ENCODE results near the gene CBX2.

CBX2 gene

DNA sequence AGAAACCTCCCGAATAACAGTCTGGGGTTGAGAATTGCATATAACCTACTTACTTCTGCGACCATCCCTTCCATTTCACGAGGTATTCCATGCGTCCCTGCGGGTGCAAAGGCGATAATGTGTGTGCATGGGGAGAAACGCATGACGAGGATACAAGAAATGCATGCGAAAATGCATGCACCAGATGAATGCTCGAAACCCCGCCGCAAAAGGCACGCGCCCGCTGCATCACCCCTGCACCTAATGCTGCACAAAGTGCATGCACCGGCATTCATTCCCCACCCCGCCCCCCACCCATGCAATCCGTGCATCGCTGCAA is 18.5 kb downstream of the CBX2 start:
- intact Hi-C loops (cut with DNase I): loop anchor here (2.0 kb wide), 1 partner anchor 18 kb away; the partner anchor contains the start of gene CBX2
- peak in 1 of 10 donors; percentile 30 for DNase-seq

DNA sequence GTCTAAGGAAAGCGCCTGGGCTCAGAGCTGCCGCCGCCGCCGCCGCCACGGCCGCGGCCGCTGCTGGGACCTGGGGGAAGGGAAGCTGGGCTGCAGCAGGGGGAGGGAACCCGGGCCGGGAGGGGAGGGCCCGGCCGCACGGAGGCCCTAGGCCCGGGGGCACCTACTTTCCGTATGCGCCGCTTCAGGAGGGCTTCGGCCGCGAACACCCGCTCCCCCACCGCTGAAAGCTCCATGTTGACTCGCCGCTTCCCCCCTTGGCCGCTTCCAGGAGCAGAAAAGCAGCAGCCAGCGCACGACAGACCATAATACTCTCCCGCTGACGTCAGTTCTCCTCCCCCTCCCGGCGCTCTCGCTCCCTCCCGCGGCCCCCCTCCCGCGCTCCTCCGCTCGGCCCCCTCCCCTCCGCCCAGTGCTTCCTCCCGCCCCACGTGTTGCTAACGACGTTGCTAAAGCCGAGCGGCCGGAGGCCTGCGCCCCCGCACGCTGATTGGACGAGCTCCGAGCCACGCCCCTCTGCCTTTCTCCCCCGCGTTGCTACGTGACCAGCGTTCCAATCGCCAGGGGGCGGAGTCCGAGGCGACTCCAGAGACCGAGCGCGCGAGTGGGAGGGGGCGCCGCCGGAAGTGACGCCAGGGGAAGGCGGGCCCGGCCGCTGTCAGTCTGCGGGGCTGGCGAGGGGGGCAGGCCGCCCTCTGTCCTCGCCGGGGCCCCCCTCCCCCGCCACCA is 19.0 kb downstream of the CBX2 start, which contains the start of gene CBX8:
Gene CBX8, minus strand, starts transcription at position 315 of the 729 bp plus-strand sequence. Its CDS starts 79 bp downstream, at position 236.
- intact Hi-C loops (cut with DNase I): loop anchor here (1.0 to 2.0 kb wide), 2 partner anchors 18 to 42 kb away; partner anchors contain the start of genes CBX2 and CBX4
- peak; percentile 98 to 100 (median 100) for DNase-seq

- peak in 1 of 10 donors; percentile 84 for DNase-seq
- intact Hi-C loops (cut with DNase I): loop anchor here (1.0 to 2.0 kb wide), 2 partner anchors 19 to 42 kb away; partner anchors contain the start of genes CBX2 and CBX4
Observed at GRCh38 chr17:79797492-79798298, 19.7 kb downstream of the CBX2 start.

DNA sequence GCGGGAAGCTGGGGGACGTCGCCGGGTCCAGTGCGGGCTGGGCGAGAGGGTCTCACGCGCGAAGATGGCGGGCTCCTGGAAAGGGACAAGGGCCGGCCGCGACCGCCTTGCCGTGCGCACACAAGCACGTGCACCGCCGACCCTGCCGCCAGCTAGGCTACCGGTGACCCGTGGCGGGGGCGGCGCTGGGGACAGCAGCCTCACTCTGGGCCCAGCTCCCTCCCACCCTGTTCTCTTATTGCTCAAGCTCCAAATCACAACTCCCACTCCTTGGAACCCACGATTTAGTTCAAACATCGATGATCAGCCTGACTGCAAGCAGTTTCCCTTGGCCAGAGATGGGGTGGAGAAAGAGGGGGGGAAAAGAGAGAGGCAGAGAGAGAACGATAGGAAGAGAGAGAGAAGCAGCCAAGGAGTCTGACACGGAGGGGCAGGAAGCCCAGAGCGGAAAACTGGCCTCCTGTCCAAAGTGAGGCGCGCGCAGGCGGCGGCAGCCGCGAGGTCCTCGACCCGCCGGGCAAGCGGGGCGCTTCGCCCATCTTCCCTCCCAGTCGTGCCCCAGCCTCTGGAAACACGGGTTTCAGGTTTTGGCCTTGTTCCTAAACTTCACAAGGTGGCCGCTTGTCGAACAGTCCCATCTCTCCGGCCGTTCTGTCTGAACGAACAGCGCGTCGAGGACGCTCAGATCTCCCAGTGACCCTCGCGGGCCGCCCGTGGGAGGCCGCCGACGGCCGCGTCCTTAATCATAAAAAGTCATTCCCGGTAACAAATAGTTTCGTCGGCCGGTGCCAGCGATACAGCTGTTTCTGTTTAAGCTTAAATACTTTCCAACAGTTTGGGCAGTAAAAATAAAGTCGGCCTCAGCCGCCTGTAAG is 20.6 kb downstream of the CBX2 start:
- intact Hi-C loops (cut with DNase I): no loop called here

GRCh38 chr17:79799174-79799537 is 21.2 kb downstream of the CBX2 start:
- intact Hi-C loops (cut with DNase I): no loop called here
- DNase-seq: peak in 1 of 10 donors; percentile 60

More for the DNA sequence above, 20.6 kb downstream of the CBX2 start:
- DNase-seq: peak in 1 of 10 donors; percentile 74

DNA sequence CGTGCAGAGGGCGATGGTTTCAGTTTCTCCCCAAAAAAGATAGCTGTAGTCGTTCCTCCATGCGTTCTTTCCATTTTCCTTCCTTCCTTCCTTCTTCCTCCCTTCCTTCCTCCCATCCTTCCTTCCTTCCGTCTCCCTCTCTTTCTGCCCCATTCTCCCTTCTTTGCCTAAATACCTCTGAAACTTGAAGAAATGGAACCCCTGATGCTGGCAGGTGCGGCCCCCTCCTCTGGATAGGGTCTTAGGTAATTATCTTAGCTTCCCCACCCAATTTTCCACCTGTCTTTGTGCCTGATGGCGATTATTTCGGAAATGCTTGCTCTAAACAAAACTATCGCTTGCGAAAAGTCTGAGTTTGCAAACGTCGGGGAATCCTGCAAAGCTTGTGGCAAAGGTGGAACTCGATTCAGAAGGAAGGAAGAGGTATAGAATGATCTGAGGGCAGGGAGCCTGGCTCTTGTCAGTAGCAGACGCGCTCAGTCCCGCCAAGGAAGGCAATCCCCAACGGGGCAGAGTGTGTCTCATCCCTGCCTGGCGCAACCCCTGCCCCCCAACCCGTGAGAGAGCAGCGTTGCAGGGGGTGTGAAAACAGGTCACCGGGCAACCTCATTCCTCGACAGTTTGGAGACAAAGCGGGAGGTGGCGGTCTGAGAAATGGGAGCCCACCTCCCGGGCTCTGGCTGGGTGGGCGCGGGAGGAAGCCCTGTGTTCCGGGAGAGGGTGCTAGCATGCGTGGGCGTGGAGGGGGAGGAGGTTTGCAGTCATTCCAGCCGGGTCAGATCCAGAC is 21.8 kb downstream of the CBX2 start:
- DNase-seq: peak in 1 of 10 donors; percentile 10
- intact Hi-C loops (cut with DNase I): no loop called here

DNA sequence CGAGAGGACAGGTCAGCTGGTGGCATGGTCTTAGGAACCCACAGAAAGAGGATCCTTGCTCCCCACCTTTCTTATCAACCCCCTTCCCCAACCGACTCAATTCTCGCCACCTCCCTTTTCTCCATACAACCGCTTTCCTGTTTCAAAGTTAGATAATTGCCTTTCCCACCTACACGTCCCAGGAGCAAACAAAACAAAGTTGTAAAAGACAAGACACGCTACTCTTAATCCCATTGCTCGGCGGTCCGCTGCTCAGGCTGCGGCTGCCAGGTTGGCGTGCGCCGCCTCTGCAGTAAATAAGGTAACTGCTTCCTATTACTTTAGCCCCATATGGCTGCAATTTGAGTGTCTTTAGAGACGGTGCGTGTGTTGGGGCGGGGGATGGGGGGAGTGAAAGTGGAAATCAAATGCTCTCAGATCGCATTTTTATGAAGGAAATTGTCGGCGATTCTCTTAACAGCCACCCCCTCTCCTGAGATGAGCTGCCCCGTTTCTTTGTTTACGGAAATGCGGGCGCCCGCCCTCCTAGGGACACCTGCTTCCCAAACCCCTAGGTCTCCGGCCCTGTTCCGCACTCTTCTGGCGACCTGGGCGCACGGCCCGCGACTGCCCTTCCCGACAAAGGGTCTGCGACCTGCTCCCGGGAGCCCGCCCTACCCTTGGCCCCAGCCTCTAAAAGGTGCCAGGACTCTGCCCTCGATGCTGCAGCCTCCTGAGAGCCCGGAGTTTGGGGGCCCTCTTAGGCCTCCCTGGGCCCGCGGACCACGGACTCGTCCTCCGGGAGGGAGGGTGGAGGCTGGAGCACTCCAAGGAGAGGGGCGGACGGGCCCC is 22.6 kb downstream of the CBX2 start:
- intact Hi-C loops (cut with DNase I): no loop called here
- peak in 1 of 10 donors; percentile 67 for DNase-seq

GRCh38 chr17:79801156-79802038 is 23.4 kb downstream of the CBX2 start:
- intact Hi-C loops (cut with DNase I): no loop called here
- no peak for DNase-seq

- intact Hi-C loops (cut with DNase I): no loop called here
- DNase-seq: no peak
Observed at GRCh38 chr17:79802039-79802735, 24.2 kb downstream of the CBX2 start.

DNA sequence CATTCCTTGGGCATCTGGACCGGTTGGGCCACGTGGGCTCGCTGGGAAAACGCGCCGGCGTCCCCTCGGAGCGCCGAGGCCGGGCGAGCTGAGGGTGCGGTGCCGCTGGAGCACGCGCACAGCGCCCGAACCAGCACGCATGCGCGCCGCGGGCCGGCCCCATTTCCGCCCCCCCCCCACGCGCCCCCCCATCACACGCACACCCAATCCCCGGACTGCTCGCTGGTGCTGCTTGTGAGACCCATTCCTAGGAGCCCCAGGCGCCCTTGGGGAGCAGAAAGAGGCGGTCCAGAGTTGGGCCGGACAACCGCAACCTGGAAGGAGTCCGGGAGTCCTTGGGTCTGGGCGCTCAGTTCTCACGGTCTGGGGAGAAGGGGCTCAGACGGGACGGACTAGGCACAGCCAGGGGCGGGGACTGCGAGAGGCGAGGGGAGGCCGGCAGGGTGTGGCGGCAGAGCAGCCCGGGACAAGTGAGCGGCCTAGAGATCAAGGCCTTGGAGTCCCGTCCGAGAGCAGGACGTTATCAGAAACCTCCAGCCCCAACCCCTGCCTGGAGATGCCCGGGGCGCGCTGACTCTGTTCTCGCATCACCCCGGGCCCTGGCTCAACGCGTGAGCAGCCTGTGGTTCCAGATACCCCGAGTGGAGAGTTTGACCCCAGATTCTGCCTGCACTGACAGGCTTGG is 24.9 kb downstream of the CBX2 start:
- no peak for DNase-seq
- intact Hi-C loops (cut with DNase I): no loop called here

DNA sequence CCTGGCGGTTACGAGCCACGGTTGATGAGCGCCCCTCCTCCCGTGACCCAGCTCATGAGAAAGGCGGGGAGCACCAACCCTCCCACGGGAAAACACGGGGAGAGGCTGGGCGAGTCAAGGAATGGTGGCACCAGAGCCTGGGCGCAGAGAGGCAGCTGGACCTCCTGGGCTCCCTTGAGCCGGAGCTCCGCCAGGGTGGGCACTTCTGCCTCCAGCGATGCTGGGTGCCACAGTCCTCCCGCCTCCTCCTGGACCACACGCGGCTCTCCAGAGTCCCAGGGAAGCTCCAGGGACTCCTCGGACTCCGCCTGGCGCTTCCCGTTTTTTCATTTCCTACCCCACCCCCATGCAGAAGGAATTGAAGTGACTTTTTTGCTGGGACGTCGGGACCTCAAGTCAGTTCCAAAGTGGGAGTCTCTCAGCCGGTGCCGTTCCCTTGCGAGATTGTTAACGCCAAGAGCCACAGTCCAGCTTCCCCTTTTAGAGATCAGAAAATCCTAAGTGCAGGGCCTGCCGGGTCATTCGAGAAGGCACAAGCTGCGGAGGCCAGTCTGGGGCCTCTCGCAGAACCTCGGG is 25.6 kb downstream of the CBX2 start:
- intact Hi-C loops (cut with DNase I): no loop called here
- DNase-seq: no peak

GRCh38 chr17:79803997-79804855 is 26.3 kb downstream of the CBX2 start:
- intact Hi-C loops (cut with DNase I): no loop called here
- peak in 1 of 10 donors; percentile 80 for DNase-seq

DNA sequence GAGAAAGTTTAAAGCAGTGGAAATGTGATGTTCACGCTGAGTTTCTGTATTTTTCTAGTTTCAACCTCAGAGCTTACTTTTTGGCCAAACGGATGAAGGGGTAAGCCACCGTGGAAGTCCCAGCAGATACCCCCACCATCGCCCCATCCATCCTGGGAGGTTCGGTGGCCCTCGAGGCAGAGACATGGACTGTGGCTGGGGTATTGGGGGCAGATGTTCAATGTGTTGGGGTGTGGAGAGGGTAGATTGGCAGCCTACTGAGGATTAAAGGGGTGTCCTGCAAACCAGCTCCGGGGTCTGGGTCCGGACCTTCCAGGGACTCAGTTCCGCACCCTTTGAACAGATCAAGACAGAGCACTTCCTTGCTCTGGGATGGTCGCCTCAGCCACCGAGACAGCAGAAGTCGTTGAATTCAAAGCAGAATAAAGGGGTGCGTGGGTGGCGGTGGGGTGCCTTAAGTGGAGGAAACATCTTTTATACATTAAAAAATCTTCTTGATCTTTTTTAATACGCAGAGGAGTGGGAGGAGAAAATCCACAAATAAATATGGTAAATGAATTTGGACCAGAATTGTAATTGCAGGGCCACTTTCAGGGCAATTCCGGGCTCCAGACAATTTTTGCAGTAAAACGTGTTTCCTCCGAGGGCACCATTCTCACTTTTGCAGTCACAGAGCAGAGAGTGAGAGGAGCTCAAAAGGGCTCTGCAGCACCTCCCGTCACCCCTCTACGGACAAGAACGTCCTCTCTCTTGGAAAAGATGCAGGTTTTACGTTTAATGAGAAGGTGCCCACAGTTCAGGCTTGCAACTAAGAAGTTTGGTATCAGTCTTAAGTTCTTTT is 27.1 kb downstream of the CBX2 start:
- intact Hi-C loops (cut with DNase I): no loop called here
- DNase-seq: no peak

DNA sequence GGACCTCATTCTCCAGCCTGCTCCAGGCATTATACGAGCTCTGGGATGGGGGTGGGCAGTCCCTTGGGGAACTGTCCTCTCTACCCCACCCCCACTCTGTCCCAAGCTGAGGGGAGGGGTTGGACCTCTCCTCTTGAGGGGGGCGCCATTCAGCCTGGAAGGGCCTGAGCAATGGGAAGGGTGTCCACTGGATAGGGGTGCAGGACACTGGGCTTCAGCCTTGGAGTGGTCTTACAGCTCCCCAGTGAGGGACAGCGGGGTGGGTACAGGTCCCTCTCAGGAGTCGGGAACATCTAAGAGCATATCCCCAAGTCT is 28.5 kb downstream of the CBX2 start:
- intact Hi-C loops (cut with DNase I): no loop called here
- no peak for DNase-seq

All from posterior cingulate gyrus (tissue), 11 donors.